HG02588 (cell line): ENCODE data around the gene SESN1.

Experiments
- ATAC-seq: cut with Tn5 transposase; IDR thresholded peaks from one replicate; pipeline ENCODE4 v1.9.1; 2021; ENCODE audit warnings: mild to moderate bottlenecking, moderate library complexity; ENCODE audit not compliant: unreplicated experiment

The SESN1 gene

DNA sequence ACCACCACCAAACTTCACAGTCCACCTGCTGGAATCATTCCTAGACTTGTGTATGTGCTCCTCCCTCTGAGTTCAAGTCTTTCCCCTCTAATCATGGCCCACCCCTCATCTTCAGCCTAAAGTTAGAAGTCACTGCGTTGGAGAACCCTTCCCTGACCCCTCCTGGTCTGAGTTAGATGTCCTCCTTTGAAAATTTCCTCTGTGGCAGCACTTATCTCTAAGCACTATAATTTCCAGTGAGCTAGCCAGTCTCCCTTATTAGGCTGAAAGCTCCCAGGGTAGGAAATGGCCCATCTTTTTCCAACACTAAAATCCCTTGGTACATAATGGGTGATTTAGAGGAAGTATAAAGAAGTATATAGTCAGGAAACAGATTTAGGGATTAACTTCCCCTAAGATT is 63.2 kb downstream of the SESN1 start:
- no peak for ATAC-seq

DNA sequence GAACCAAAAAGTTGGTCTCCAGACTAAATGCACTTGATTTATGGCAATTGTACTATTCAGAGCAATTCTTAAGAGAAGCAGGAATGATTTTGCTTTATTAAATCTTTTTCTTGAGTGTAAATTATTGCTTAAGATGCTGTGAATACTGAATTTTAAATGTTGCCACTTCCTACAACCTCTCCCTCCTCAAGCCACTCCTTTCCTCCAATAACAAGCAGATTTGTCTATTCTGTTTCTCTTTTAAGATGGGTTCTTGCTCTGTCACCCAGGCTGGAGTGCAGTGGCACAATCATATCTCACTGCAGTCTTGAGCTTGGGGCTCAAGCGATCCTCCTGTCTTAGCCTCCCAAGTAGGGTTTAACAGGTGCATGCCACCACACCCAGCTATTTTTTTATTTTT is 65.3 kb downstream of the SESN1 start:
- ATAC-seq: no peak

DNA sequence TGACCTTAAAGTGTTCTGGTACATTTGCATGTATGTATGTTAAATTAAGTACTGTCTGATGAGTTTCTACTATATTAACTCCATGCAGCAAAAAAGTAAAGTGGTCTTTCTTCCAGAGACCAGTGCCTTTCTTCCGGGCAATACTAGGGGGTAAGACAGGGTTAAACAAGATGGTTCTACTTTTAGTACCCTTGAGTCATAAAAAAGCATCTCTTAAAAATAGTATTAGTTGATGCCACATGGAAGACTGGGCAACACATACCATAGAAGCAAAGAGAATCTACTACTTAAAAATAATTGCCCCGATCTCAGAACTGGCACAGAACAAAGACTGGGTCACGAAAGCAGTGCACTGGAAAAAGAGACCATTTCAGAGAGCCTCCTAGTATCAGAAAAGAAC is 66.2 kb downstream of the SESN1 start:
- no peak for ATAC-seq

DNA sequence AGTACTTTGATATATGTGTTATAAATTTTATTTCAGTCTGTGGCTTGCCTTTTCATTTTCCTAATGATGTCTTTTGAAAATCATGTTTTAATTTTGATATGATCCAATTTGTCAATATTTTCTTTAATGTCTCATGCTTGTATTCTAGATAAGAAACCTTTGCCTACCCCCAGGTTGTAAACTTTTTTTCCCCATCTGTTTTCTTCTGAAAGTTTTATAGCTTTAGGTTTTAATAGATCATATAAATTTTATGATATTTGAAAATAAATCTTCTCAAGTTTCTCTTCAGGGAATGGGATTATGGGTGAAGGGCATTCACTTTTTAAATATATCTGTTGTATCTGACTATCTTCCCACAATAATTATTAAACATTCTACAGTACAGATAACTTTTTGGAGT is 66.7 kb downstream of the SESN1 start:
- ATAC-seq: no peak

DNA sequence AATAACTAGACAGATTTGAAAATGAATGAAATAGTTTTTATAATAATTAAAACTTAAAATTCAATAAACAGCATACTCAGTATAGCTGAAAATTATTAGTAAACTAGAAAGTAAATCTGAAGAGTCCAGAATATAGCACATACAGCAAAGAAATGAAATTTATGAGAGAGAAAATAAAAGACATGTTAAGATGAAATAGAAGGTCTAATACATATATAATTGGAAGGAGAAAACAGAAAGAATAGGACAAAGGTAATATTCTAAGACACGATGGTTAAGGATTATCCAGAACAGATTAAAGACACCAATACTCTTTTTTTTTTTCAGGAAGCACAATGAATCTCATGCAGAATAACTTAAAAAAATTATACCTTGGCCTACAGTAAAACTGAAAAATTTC is 69.0 kb downstream of the SESN1 start:
- ATAC-seq: no peak

DNA sequence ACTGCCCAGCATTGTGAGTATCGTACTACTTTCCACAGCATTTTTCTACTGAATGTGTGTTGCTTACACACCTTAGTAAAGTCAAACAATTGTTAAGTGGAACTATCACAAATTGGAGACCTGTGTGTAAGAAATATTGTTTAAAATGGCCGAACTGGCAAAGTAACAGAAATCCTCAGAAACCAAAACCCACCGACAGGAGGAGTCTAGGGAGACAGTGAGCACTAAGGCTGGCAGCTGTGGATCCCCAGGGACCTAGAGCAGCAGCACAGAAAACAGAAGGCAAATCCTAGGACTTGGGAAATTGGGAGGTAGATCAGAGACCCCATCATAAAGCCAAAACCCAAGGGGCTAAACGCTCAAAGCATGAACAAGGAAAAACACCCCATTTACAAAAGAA is 69.9 kb downstream of the SESN1 start:
- ATAC-seq: no peak

DNA sequence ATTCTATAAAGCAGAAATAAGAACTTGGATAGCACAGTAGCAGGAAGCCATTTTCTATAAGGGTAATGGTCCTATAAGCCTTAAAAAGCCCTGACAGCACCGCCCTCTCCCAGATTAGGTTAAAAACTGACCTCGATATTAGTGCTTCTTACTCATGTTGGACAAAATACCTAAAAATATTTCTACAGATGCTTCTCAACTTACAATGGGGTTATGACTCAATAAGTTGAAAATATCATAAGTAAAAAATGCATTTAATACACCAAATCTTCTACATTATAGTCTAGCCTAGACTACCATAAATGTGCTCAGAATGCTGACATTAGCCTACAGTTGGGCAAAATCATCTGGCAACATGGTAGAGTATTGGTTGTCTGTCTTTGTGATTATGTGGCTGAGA is 70.3 kb downstream of the SESN1 start:
- no peak for ATAC-seq

DNA sequence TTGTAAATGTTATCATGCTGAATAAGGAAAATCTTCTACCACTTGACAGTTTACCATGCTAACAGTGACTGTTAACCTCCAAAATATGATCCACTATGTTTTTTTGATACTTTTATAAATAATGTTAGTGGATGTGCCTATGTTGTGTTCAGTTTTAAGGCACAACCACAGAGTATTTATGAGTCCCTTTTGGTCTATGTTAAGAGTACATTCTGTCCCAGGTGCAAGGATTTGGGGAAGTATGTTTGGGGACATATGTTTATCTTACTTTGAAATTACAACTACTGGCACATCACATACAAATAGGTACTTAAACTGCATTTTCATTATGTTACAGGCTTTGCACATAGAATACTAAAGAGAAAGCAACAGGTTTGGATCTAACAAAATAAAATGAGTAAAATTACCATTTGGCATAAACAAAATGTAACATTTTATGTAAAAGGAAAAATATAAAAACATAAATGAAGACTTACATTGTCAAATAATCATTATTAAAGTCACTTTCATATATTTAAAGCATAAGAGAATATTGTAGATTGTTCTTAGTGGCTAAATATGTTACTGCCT is 71.2 kb downstream of the SESN1 start:
- no peak for ATAC-seq

DNA sequence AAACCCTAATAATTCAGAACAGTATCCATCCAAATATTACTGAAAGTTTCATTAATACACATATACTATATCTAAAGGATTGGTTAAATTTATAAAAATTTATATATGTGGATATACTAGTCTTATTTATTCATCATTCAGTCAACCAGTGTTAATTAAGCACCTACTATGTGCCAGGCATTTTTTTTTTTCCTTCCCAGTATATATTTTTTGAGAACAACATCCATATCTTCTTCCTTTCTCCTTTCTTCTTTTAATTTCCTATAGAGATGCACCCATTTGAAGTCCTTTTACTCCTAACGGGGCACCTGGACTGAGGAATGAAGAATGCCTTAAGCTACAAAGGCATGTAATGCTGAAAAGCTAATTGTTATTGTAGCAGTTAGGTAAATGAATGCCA is 72.8 kb downstream of the SESN1 start:
- no peak for ATAC-seq

DNA sequence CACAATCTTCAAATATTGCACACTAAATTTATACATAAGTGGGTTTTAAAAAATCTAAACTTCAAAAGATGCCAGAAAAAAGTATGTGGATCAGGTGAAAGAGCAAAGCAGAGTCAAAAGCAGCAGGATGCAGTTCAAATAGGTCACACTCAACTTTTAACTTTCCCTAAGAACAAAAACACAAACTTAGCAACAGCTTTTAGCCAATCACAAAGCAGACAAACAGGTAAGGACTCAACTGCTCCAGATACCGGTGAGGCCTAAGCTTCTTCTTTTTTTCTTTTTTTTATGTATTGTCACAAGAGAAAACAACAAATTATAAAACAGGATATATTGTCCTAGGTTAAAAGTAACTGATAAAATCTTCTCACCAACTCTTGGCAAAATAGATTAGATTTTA is 74.7 kb downstream of the SESN1 start:
- ATAC-seq: no peak

DNA sequence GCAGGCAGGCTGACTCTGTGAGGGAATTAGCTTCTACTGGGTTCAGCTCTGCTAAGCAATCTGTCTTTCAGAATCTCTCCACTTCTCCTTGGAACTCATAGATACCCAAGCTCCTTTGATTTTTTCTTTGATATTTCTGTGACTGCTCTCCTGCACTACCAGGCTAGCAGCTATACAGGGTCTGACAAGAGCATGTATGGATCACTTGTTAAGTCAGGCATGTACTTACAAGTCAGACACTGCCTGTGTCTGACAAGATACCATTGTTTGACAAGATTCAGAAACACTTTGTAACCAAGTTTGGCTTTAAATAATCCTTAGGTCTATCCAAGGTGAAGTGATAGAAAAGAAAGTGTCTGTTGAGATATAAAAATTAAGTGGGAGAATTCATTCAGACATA is 79.5 kb downstream of the SESN1 start:
- no peak for ATAC-seq

DNA sequence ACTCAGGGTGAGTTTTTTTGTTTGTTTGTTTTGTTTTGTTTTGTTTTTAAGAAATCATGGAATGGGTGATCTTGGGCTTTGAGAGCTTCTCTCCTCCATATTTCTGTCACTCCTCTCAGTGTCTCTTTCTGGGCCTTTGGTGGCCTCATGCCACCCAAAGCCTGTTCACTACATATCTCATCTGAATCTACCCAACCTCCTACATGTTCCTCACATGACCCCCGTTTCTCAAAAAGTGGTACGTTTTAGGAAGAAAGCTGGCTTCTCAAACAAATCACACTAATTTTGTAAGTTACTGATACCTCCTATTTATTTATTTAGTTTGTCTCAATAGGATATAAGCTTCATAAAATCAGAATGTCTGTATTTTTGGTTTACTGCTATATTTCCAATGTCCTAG is 80.0 kb downstream of the SESN1 start:
- ATAC-seq: no peak

DNA sequence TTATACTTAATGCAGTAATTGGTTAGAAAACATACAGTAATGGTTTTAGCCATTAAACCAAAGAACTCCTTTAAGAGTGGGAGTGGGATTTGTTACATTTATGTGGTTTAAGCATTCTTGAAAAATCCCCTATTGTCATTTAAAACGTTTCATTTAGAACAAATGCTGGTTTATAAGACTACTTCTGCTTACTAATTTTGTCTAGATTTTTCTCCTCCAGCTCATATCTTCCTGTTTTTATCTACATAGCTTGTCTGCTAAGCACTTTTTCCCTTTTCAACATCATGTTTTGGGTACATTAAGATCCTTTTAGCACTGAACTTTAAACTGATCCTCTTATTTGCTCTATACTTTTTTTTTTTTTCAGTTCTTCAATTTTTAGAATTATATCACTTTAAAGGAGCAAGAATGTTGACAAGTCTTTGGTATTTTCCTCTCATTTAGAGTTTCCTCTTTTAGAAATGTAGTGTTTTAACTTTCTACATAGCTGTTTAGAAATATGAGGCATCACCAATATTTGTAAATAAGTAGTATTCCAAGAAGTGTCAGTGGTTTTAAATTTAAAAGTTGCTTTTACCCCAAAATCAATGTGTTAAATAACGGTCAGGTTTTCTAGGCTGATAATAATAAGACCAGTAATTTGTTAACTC is 80.9 kb downstream of the SESN1 start:
- ATAC-seq: no peak

DNA sequence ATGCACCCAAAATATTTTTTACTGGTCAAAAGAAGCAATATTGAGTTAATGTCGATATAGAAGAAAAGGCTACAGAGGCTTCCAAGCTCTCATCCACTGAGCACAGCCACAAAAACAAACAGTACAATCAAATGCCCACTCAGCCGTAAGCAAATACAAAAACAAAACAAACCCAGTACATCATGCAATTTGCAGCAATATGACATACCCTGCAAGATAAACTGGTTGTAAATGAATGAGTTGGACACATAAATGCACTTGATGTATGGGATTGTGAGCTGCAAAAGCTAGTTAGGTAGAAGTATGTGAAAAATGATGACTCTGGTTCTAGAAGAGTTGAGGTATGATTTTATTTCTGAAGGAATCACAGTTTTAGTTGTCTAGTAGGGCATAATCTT is 83.9 kb downstream of the SESN1 start:
- no peak for ATAC-seq

DNA sequence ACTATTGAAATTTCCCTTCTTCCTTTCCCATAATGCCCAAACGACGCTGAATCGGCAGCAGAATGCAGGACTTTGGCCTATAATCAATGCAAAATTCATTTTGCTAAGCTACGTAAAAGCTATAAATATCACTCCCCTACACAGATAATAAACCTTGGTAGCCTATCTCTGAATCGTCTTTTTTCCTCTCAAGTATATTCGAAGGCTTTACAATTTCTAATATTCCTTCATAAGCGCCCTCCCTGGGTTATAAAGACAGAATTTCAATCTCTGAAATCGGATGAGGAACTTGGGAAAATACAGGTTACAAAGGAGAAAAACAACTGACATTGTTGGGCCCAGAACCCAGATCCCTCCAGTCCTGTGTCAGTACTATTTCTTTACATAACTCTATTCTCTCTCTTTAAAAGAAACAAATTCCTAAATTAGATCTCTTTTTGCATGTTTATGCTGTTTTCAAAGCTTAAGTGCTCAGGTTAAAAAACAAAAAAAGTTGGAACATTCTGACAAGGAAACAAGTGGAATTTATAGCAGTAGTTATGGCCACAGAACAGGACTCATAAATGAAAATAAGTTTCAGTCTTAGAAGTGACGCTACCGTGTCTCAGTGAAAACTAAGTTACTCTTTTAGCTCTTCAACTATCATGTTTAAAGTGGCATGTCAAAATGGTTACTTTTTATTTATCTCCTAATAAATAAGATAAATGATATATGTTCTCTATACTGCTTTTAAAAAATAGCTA is 84.5 kb downstream of the SESN1 start:
- no peak for ATAC-seq

DNA sequence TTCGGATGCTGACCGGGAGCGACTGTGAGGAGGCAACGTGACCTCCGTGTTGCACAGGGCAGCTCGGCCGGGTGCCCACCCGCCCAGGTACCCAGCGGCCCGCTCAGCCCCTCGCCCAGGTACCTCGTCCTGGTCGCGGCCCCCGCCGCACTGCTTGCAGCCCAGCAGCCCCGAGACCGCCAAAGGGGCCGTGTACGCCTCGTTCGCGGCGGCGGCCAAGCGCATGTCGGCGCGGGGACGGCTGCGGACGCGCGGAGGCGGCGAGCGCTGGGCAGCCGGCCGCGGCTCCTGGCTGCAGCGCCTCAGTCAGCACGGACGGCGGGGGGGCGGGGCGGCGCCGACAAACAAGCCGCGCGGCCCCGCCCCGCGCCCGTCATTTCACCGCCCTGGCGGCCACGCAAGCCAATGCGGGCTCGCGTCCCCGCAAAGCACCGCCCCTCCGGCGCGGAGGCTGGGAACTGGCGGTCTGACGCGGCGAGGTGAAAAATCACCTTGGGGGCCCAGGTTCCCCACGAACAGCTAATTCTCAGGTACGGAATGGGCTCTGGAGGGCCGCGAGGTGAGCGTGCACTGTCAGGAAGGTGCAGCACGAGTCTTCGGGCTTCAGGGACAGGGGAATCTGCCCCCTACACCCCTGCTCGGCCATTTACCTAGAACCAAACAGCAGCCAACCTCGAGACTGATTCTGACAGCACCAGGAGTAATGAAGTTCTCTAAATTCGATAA is 85.2 kb downstream of the SESN1 start:
- ATAC-seq: peak; percentile 92

DNA sequence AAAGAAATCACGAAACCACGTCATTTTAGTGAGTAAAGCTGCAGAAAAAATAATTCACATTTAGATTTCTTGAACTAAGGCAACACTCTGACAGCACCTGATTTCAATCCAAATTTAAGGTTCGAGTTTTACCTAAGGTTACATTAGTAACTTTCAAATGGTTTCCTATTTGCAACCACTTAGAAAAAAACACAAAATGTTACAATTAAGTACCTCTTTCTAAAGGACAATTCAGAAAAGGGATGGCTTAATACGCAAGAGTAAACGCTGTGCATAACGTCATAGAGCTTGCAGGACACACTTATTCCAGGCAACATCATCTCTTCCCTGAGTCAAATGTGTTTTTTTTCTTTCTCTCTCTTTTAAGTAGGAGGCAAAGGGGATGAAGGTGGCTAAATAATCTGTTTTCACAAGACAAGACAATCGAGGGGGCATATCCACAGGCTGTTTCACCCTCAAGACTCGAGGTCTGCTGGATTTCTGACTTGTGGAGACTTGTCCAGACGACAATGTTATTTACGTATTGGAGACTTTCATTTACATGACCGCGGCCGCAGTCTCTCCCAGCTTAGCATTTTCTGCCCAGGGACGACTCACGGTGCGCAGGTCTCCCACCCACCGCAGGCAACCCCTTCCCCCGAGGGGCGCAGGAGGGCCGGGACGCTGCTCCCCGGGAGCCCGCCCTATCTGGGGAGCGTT is 86.0 kb downstream of the SESN1 start:
- ATAC-seq: peak; percentile 29

DNA sequence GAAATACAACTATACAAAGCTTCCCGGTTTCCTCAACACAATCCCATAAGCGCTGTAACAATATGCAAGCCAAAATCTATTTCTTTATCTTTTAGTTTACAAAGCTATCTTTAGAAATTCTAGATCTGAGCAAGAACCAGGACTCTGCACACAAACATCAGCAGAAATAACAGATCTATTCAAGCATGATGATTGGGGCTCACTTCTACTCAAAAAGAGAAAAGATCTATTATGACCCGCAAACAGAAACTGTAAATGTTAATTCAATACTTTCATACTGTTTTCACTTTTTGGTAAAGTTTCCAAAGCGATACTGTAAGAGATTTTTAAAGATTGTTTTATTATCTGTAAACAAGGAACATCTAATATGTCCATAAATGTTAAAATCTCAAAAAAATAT is 86.6 kb downstream of the SESN1 start:
- no peak for ATAC-seq

DNA sequence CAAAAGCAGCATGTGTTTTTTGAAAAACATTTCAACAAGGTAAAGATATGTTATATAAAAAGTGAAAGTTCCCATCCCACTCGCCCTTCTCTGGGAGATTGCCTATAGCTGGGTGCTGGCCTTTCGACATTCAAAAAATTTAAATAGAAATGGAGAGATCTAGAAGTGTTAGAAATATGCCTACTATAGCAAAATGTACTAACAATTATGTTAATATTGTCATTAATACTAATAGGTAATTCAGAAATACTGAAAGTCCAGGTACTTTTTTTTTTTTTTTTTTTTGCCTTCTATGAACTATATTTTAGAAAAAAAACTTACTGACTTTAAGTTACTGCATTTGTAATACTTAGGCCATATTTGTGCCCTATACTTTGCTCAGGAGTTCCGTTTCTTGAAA is 87.1 kb downstream of the SESN1 start:
- no peak for ATAC-seq

DNA sequence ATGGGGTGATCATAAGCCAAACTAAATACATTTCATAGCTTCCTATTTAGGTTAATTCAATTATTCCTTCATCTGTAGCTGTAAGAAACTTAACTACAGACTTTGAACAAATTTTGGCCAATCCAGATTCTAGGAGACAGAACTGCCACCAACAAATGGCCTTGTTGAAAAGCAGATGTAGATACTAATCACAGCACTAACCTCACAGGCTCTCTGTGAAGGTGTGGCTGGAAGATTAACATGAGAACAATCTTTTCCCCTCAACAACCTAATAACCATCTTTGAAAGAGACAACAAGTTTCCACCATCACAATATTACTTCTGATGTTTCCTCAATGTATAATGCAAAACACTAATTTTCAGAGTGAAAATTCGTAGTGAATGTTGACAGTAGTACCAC is 87.8 kb downstream of the SESN1 start:
- no peak for ATAC-seq

DNA sequence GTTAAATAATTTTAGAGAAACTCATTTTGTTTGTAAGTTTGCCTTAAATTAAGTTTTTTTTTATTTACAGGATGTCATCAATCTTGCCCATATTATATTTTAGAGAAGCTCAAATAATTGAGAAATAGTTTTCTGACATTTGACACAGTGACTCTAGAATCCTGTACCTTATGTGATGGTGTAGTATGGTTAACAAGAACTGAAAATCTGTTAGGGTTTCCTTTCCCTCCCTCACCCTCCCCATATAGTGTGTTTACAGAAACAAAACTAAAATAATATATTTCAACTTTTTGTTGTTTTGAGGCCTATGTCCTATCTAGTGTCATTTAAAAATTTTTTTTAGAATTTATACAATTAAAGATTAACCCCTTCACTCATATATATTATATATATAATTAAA is 91.8 kb downstream of the SESN1 start:
- no peak for ATAC-seq
